Lower leg skin (tissue), 4 donors: ENCODE data around the gene GRIA1. TPM values are rescaled to one million over a fixed set of nuclear protein-coding genes. Genes with fewer than 3 reads are reported as not detected.

Experiments
- DNase-seq, 2 donors: peaks; one replicate each; pipeline ENCODE4 v3.0.0-alpha.2; 2019; ENCODE audit warnings: low spot score in 2 of 2
- H3K4me3 ChIP-seq: fragments of 200-600 bp; sonication (generic); 2 replicates; pipeline ENCODE4 v1.5.1; 2017; ENCODE audit warnings: mild to moderate bottlenecking, low read depth; ENCODE audit not compliant: poor library complexity, severe bottlenecking
- CTCF ChIP-seq, 3 donors: fragments of 450-650 bp; IDR thresholded peaks; one replicate each; pipeline ENCODE4 v1.5.1; 2016; ENCODE audit warnings: antibody characterized with exemption in 3 of 3, mild to moderate bottlenecking in 3 of 3, moderate library complexity in 2 of 3
- POLR2A ChIP-seq, 2 donors: fragments of 450-650 bp; IDR thresholded peaks; one replicate each; pipeline ENCODE4 v1.6.1; 2016 to 2017; ENCODE audit warnings: antibody characterized with exemption in 2 of 2, mild to moderate bottlenecking in 1 of 2, moderate library complexity in 1 of 2
- WGBS, 2 donors: methylation state at CpG; one replicate each; pipeline ENCODE4 v1.1.5; 2018; 5-methylcytosine and 5-hydroxymethylcytosine counted together
- intact Hi-C: fragments of 100-400 bp; cut with DNase I; formaldehyde crosslinking; loops from one replicate; pipeline ENCODE4 v1.15.0; 2023; ENCODE audit warnings: low total_unique reads
- total RNA-seq, 4 donors: library from RNA; depleted of rRNA; stranded (reverse); fragments of >200 nt; gene quantifications; one replicate each; pipeline ENCODE4 v1.1.0, GENCODE V29; 2016

The GRIA1 gene
- total RNA-seq, 4 donors from 2014 or later = 0.08 to 2.3 (median 0.40) TPM

GRCh38 chr5:153676406-153676805, 185.9 kb downstream of the GRIA1 start:
- intact Hi-C loops = no loop called here
- H3K4me3 ChIP-seq = no peak overlapping the region
- WGBS, 2 donors = 40 to 45% methylated on average over 3 of the region's 3 CpGs
- no peak for DNase-seq
- TF ChIP-seq CTCF (IDR thresholded peaks at IDR 0.05) (no peak), POLR2A (IDR thresholded peaks at IDR 0.05) (no peak)

GRCh38 chr5:153676821-153677220, 186.4 kb downstream of the GRIA1 start:
- 88% methylated on average over 7 of the region's 7 CpGs for whole genome bisulfite sequencing, 2 donors
- no peak for TF ChIP-seq CTCF (IDR thresholded peaks at IDR 0.05)
- no peak for TF ChIP-seq POLR2A (IDR thresholded peaks at IDR 0.05)
- DNase-seq = no peak
- no peak overlapping the region for H3K4me3 ChIP-seq
- intact Hi-C loops = no loop called here

DNA sequence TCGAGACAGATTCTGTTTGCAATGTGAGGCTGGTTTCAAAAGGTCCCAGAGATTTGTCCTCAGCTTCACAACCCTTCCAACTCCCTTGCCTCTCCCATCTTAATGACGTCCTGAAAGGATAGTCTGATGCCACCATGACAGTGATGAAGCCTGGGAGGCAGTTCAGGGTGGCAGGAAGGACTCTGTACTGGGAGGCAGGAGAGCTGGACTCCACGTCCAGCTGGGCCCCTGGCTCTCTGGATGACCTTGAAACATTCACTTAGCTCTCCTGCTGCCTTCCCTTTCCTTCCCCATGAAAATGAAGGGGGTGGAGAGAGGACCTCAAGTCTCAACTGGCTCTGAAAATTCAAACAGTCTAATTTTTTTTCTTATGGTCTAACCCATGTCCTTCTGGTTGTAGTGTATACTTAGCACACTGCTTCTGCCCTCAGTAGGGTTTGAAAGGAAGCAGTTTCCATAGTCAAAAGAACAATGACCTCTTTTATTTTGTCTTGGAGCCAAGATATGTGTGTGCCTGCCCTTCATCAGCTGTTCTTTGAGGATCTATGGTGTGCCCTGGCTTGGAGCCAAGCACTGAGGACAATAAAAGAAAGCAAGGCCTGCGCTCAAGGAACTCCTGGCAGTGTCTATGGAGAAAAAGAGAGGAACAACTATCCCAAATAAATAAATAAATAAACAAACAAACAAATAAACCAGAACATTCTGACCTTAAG, 188.3 kb downstream of the GRIA1 start:
- no peak for DNase-seq
- intact Hi-C loops = no loop called here
- WGBS, 2 donors = 62 to 67% methylated on average over 4 of the region's 4 CpGs
- H3K4me3 ChIP-seq = no peak overlapping the region
- TF ChIP-seq CTCF (IDR thresholded peaks at IDR 0.05) (no peak), POLR2A (IDR thresholded peaks at IDR 0.05) (no peak)

- intact Hi-C loops = no loop called here
- no peak for TF ChIP-seq CTCF (IDR thresholded peaks at IDR 0.05)
- no peak for TF ChIP-seq POLR2A (IDR thresholded peaks at IDR 0.05)
- 86 to 94% methylated on average over 3 of the region's 3 CpGs for WGBS, 2 donors
- no peak overlapping the region for H3K4me3 ChIP-seq
- no peak for DNase-seq
These were observed 199.8 kb downstream of the GRIA1 start for GRCh38 chr5:153690236-153690635.

DNA sequence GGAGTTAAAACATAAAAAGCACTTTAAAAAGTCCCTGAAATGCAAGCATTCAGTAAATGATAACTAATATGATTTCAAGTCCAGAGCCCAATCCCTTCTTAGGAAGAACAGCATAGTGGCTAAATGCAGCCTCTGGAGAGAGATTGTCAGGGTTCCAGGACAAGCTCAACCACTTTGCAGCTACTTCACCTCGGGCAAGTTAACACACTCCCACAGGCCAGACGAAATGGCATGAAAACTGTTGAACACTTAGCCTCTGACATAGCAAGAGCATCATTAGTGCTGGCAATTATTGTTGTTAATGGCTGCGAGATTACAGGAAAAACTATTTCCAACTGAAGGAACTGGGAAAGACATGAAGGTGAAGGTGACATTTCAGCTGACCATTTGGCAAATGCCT, 205.8 kb downstream of the GRIA1 start:
- DNase-seq = no peak
- no peak overlapping the region for H3K4me3 ChIP-seq
- WGBS, 2 donors = 34 to 45% methylated on average over 3 of the region's 3 CpGs
- TF ChIP-seq POLR2A (IDR thresholded peaks at IDR 0.05) = no peak
- no peak for TF ChIP-seq CTCF (IDR thresholded peaks at IDR 0.05)
- intact Hi-C loops = no loop called here

DNA sequence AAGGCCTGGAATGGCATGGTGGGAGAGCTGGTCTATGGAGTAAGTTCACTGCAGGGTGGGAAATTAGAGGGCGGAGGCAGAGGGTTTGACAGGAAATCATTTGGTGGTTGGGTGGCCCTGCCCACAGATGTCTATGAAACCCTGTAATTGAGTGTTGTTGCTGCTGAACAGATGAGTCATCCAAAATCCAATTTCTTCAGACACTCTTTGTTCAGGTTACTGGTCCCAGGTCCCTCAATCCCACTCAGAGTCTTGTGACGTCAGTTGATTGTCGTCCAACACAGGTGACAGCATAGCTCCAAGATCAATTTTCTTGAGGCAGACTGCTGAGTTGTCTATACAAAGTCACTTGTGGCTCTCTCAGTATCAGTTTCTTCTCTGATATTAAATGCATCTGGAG, 208.6 kb downstream of the GRIA1 start:
- WGBS, 2 donors = 86 to 93% methylated on average over 3 of the region's 3 CpGs
- no peak overlapping the region for H3K4me3 ChIP-seq
- intact Hi-C loops = no loop called here
- TF ChIP-seq CTCF (IDR thresholded peaks at IDR 0.05) = no peak
- TF ChIP-seq POLR2A (IDR thresholded peaks at IDR 0.05) = no peak
- no peak for DNase-seq
